ENCODE results near the gene AIDA. TPM values are rescaled to one million over a fixed set of nuclear protein-coding genes. Genes with fewer than 3 reads are reported as not detected.

AIDA gene
- total and polyA plus RNA-seq, 2 experiments from 2014 or later: 51.1 to 103 TPM

GRCh38 chr1:222618880-222619596, 93.3 kb downstream of the AIDA start:
- Mint-ChIP-seq H3K9me3 (no peaks in the 10 kb centered on the region), H3K27me3 (ENCODE audit: insufficient read depth, low read depth, poor library complexity) (peaks cover 8% of the 10 kb centered on the region), H3K4me1 (peaks cover 11% of the 10 kb centered on the region), H3K4me3 (peak overlapping the region; percentile 90), H3K27ac (no peak overlapping the region), H3K36me3 (ENCODE audit: low read depth) (peaks cover 18% of the 10 kb centered on the region)
- Histone ChIP-seq H3K27ac (ENCODE audit: low read depth) (no peak overlapping the region), H3F3A (replicated peaks; ENCODE audit: low read depth) (peaks cover 6% of the 10 kb centered on the region; the same call in 1 of the 2 replicates), H3K27me3 (ENCODE audit: insufficient read depth) (no peaks in the 10 kb centered on the region), H3K4me2 (peak overlapping the region; percentile 86), H3K9me2 (ENCODE audit: insufficient read depth) (no peaks in the 10 kb centered on the region), H2AFZ (peak overlapping the region; percentile 74), H3K79me2 (replicated peaks; ENCODE audit: insufficient read depth) (peaks cover 40% of the 10 kb centered on the region), H3K4me3 (peak overlapping the region; percentile 92), H3K4me1 (ENCODE audit: insufficient read depth) (peaks cover 18% of the 10 kb centered on the region), H4K20me1 (replicated peaks; ENCODE audit: insufficient read depth) (peaks cover 10% of the 10 kb centered on the region), H3K36me3 (ENCODE audit: insufficient read depth) (peaks cover 2% of the 10 kb centered on the region; the same call in 1 of the 2 replicates)
- TF ChIP-seq REST (IDR thresholded peaks at IDR 0.05; ENCODE audit: unreplicated experiment) (no peak), POLR2AphosphoS5 (IDR thresholded peaks at IDR 0.05; ENCODE audit: low read depth) (no peak), EZH2phosphoT487 (IDR thresholded peaks at IDR 0.05; ENCODE audit: unreplicated experiment) (no peak), CTCF (conservative IDR thresholded peaks at IDR 0.05; ENCODE audit: low read depth in 2 of 2) (no peak), STAT1 (IDR thresholded peaks at IDR 0.05; ENCODE audit: unreplicated experiment) (no peak), ZNF462 (CRISPR knock-in tag; IDR thresholded peaks at IDR 0.05) (no peak)
- ATAC-seq (peak; percentile 40), DNase-seq (ENCODE audit: low spot score) (peak; percentile 57)

Data from GM23338 (cell line).